Fibroblast of lung (primary cell): ENCODE measurements around the gene SPTLC1. TPM values are rescaled to one million over a fixed set of nuclear protein-coding genes. Genes with fewer than 3 reads are reported as not detected.
"Not testable (repeated sequence)": the region's sequence is repeated elsewhere in the genome, so short reads cannot be mapped to it uniquely, and the experiment has no call there.

Experiments used
- DNase-seq, 2 donors: peaks; one replicate each; pipeline versions ENCODE4 v3.0.0 to v3.0.0-alpha.2; 2010; ENCODE audit warnings: low read depth in 2 of 2
- H2AFZ ChIP-seq: 2 replicates; pipeline ENCODE4 v1.5.1; 2012; ENCODE audit warnings: low read length, control low read depth, inconsistent platforms
- H3K27ac ChIP-seq: 2 replicates; pipeline ENCODE4 v1.5.1; 2011; ENCODE audit warnings: low read length, control low read depth; ENCODE audit not compliant: insufficient read depth
- H3K27me3 ChIP-seq: 2 replicates; pipeline ENCODE4 v1.5.1; 2011; ENCODE audit warnings: mild to moderate bottlenecking, low read length; ENCODE audit not compliant: control insufficient read depth, insufficient read depth
- H3K36me3 ChIP-seq: 2 replicates; pipeline ENCODE4 v1.5.1; 2011; ENCODE audit warnings: low read length; ENCODE audit not compliant: control insufficient read depth, insufficient read depth
- H3K4me1 ChIP-seq: 2 replicates; pipeline ENCODE4 v1.5.1; 2011; ENCODE audit warnings: low read length; ENCODE audit not compliant: control insufficient read depth, insufficient read depth; ENCODE audit errors: extremely low read depth
- H3K4me2 ChIP-seq: 2 replicates; pipeline ENCODE4 v1.5.1; 2011; ENCODE audit warnings: low read length, control low read depth; ENCODE audit not compliant: insufficient read depth; ENCODE audit errors: extremely low read depth
- H3K4me3 ChIP-seq, 4 experiments: fragments of 200-600 bp in 1 of 4; sonication (generic) in 1 of 4; replicated peaks in 1 of 4; 2 replicates each; pipeline ENCODE4 v1.5.1; 2011 to 2016; ENCODE audit warnings: low read length in 4 of 4, low read depth in 3 of 4, mild to moderate bottlenecking in 3 of 4, control low read depth in 2 of 4, inconsistent platforms in 1 of 4, mixed read lengths in 1 of 4; ENCODE audit not compliant: insufficient read depth in 1 of 4; ENCODE audit errors: control extremely low read depth in 1 of 4
- H3K79me2 ChIP-seq: 2 replicates; pipeline ENCODE4 v1.5.1; 2012; ENCODE audit warnings: mild to moderate bottlenecking, low read length, inconsistent platforms; ENCODE audit not compliant: control insufficient read depth, insufficient read depth
- H3K9ac ChIP-seq: 2 replicates; pipeline ENCODE4 v1.5.1; 2011; ENCODE audit warnings: mild to moderate bottlenecking, low read length, control low read depth; ENCODE audit not compliant: insufficient read depth
- H3K9me3 ChIP-seq: 2 replicates; pipeline ENCODE4 v1.5.1; 2012; ENCODE audit warnings: low read depth, low read length; ENCODE audit not compliant: control insufficient read depth, insufficient read depth
- H4K20me1 ChIP-seq: 2 replicates; pipeline ENCODE4 v1.5.1; 2011; ENCODE audit warnings: low read length; ENCODE audit not compliant: control insufficient read depth, insufficient read depth; ENCODE audit errors: extremely low read depth
- CTCF ChIP-seq, 2 donors: IDR thresholded peaks in 1 of 2; conservative IDR thresholded peaks in 1 of 2; 1 replicate in 1 of 2; 2 replicates in 1 of 2; pipeline ENCODE4 v1.5.1; 2011 to 2012; ENCODE audit warnings: low read length in 2 of 2, control low read depth in 1 of 2, inconsistent platforms in 1 of 2, low read depth in 1 of 2, mild to moderate bottlenecking in 1 of 2
- EZH2 ChIP-seq: IDR thresholded peaks from 2 replicates; pipeline ENCODE4 v1.5.1; 2012; ENCODE audit warnings: low read length, control low read depth, mild to moderate bottlenecking; ENCODE audit errors: missing control alignments
- polyA plus RNA-seq, 2 donors: library from polyadenylated mRNA; depleted of rRNA in 1 of 2; stranded (reverse) in 1 of 2; unstranded in 1 of 2; fragments of >200 nt; gene quantifications; 2 replicates each; pipeline ENCODE4 v1.2.1, GENCODE V29; 2011 to 2012; ENCODE audit warnings: missing spikeins in 1 of 2
- total RNA-seq: library from RNA; depleted of rRNA; stranded (reverse); fragments of >200 nt; gene quantifications from 2 replicates; pipeline ENCODE4 v1.2.1, GENCODE V29; 2014

SPTLC1 gene
- total and polyA plus RNA-seq, 2 donors (not counting 1 experiment from before 2014, with no cell fraction given), result 97.8 to 138 TPM

GRCh38 chr9:92008041-92008440 is 107.2 kb downstream of the SPTLC1 start:
- no peak for DNase-seq
- TF ChIP-seq CTCF (conservative IDR thresholded peaks at IDR 0.05 in 1 of 2, IDR thresholded peaks at IDR 0.05 in 1 of 2; ENCODE audit: low read depth in 1 of 2, low read length in 2 of 2), result no peak
- TF ChIP-seq EZH2, result no peak
- Histone ChIP-seq H3K4me3 (no peak overlapping the region), H3K9me3 (no peaks in the 10 kb centered on the region), H3K4me1 (no peaks in the 10 kb centered on the region), H3K27ac (no peak overlapping the region), H3K27me3 (no peaks in the 10 kb centered on the region), H3K4me2 (no peak overlapping the region), H3K9ac (no peak overlapping the region), H3K36me3 (no peaks in the 10 kb centered on the region), H4K20me1 (no peaks in the 10 kb centered on the region), H3K79me2 (no peaks in the 10 kb centered on the region), H2AFZ (no peak overlapping the region)

GRCh38 chr9:92004045-92004392 is 111.2 kb downstream of the SPTLC1 start:
- Histone ChIP-seq H3K4me2 (no peak overlapping the region), H3K36me3 (no peaks in the 10 kb centered on the region), H3K27ac (no peak overlapping the region), H3K27me3 (no peaks in the 10 kb centered on the region), H3K4me1 (no peaks in the 10 kb centered on the region), H3K4me3 (no peak overlapping the region), H4K20me1 (no peaks in the 10 kb centered on the region), H3K9me3 (no peaks in the 10 kb centered on the region), H3K79me2 (no peaks in the 10 kb centered on the region), H2AFZ (no peak overlapping the region), H3K9ac (no peak overlapping the region)
- TF ChIP-seq CTCF (conservative IDR thresholded peaks at IDR 0.05 in 1 of 2, IDR thresholded peaks at IDR 0.05 in 1 of 2; ENCODE audit: low read depth in 1 of 2, low read length in 2 of 2) (no peak), EZH2 (no peak)
- DNase-seq, result no peak

GRCh38 chr9:92003308-92004044 is 111.7 kb downstream of the SPTLC1 start:
- no peaks in the 10 kb centered on the region for H3K4me1 ChIP-seq
- H3K9me3 ChIP-seq, result no peaks in the 10 kb centered on the region
- H2AFZ ChIP-seq, result no peak overlapping the region
- H3K79me2 ChIP-seq, result no peaks in the 10 kb centered on the region
- DNase-seq, result no peak
- H3K4me2 ChIP-seq, result no peak overlapping the region
- no peaks in the 10 kb centered on the region for H3K27me3 ChIP-seq
- H3K4me3 ChIP-seq, result no peak overlapping the region
- TF ChIP-seq CTCF (conservative IDR thresholded peaks at IDR 0.05 in 1 of 2, IDR thresholded peaks at IDR 0.05 in 1 of 2; ENCODE audit: low read depth in 1 of 2, low read length in 2 of 2) (no peak), EZH2 (no peak)
- H3K27ac ChIP-seq, result no peak overlapping the region
- H3K9ac ChIP-seq, result no peak overlapping the region
- H4K20me1 ChIP-seq, result no peaks in the 10 kb centered on the region
- no peaks in the 10 kb centered on the region for H3K36me3 ChIP-seq

GRCh38 chr9:92001948-92002347 is 113.3 kb downstream of the SPTLC1 start:
- H3K27me3 ChIP-seq, H3K27ac ChIP-seq, H4K20me1 ChIP-seq, H3K79me2 ChIP-seq, DNase-seq, H3K9me3 ChIP-seq, H3K4me2 ChIP-seq, H3K9ac ChIP-seq, H2AFZ ChIP-seq, H3K4me3 ChIP-seq, H3K36me3 ChIP-seq, H3K4me1 ChIP-seq: not testable (repeated sequence)
